Gastroesophageal sphincter (tissue), 3 donors: ENCODE data around the gene ZNF77.

Experiments used
- EP300 ChIP-seq: sonication (generic); formaldehyde crosslinking; IDR thresholded peaks from one replicate; pipeline ENCODE4 v1.6.1; 2017; ENCODE audit warnings: antibody characterized with exemption, mild to moderate bottlenecking
- POLR2A ChIP-seq, 2 donors: fragments of 450-650 bp; IDR thresholded peaks; one replicate each; pipeline ENCODE4 v1.6.1; 2017; ENCODE audit warnings: antibody characterized with exemption in 2 of 2, mild to moderate bottlenecking in 2 of 2, moderate library complexity in 1 of 2
- POLR2AphosphoS5 ChIP-seq: sonication (generic); formaldehyde crosslinking; IDR thresholded peaks from one replicate; pipeline ENCODE4 v1.6.1; 2017; ENCODE audit warnings: antibody characterized with exemption
- TF ChIP-seq, protein P1 (sequence below), 4 experiments: fragments of 200-600 bp in 2 of 4; fragments of 450-650 bp in 2 of 4; sonication (generic) in 1 of 4; IDR thresholded peaks; one replicate each; pipeline ENCODE4 v1.5.1; 2017 to 2019; ENCODE audit warnings: antibody characterized with exemption in 4 of 4, mild to moderate bottlenecking in 2 of 4, moderate library complexity in 2 of 4

DNA sequence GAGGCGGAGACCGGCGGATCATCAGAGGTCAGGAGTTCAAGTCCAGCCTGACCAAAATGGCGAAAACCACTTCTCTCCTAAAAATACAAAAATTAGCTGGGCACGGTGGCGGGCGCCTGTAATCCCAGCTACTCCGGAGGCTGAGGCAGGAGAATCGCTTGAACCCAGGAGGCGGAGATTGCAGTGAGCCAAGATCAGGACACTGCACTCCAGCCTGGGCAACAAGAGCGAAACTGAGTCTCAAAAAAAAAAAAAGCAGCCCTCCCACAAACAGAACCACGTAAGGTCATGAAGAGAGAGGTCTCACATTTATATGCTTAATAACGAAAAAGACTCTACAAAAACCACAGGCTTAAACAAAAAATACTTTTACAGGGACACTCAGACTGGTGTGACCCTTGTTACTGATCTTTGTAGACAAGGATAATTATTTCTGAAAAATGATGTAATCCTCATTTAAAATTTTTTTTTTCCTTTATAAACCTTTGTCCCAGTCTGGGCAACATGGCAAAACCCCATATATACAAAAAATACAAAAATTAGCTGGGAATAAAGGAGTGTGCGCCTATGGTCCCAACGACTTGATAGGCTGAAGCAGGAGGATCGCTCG is 909 bp upstream of the ZNF77 start:
- TF ChIP-seq, protein P1, sequence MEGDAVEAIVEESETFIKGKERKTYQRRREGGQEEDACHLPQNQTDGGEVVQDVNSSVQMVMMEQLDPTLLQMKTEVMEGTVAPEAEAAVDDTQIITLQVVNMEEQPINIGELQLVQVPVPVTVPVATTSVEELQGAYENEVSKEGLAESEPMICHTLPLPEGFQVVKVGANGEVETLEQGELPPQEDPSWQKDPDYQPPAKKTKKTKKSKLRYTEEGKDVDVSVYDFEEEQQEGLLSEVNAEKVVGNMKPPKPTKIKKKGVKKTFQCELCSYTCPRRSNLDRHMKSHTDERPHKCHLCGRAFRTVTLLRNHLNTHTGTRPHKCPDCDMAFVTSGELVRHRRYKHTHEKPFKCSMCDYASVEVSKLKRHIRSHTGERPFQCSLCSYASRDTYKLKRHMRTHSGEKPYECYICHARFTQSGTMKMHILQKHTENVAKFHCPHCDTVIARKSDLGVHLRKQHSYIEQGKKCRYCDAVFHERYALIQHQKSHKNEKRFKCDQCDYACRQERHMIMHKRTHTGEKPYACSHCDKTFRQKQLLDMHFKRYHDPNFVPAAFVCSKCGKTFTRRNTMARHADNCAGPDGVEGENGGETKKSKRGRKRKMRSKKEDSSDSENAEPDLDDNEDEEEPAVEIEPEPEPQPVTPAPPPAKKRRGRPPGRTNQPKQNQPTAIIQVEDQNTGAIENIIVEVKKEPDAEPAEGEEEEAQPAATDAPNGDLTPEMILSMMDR (IDR thresholded peaks at IDR 0.05) = no peak
- TF ChIP-seq POLR2AphosphoS5 (no peak), EP300 (no peak), POLR2A (IDR thresholded peaks at IDR 0.05) (no peak)
